HG03045 (cell line): ENCODE data around the gene CHODL.

Experiments
- ATAC-seq: cut with Tn5 transposase; IDR thresholded peaks from one replicate; pipeline ENCODE4 v1.9.1; 2021; ENCODE audit warnings: mild to moderate bottlenecking, moderate library complexity; ENCODE audit not compliant: unreplicated experiment

The CHODL gene, protein sequence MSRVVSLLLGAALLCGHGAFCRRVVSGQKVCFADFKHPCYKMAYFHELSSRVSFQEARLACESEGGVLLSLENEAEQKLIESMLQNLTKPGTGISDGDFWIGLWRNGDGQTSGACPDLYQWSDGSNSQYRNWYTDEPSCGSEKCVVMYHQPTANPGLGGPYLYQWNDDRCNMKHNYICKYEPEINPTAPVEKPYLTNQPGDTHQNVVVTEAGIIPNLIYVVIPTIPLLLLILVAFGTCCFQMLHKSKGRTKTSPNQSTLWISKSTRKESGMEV

DNA sequence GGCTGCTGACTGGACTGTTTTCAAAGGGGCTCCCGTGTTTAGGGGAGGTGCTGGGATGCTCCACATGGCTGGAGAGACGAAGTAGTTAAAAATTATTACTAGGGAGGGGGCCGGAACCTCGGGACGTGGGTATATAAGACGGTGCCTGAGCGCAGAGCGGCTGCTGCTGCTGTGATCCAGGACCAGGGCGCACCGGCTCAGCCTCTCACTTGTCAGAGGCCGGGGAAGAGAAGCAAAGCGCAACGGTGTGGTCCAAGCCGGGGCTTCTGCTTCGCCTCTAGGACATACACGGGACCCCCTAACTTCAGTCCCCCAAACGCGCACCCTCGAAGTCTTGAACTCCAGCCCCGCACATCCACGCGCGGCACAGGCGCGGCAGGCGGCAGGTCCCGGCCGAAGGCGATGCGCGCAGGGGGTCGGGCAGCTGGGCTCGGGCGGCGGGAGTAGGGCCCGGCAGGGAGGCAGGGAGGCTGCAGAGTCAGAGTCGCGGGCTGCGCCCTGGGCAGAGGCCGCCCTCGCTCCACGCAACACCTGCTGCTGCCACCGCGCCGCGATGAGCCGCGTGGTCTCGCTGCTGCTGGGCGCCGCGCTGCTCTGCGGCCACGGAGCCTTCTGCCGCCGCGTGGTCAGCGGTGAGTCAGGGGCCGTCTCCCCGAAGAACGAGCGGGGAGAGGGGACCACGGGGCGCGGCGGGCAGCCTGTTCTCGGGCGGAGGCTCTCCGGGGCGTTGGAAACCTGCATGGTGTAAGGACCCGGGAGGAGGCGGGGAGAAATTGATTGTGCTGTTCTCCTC is at the start of gene CHODL:
Gene CHODL, plus strand, starts transcription at position 163 of the 793 bp plus-strand sequence. Its CDS starts 391 bp downstream, at position 554.
- no peak for ATAC-seq

DNA sequence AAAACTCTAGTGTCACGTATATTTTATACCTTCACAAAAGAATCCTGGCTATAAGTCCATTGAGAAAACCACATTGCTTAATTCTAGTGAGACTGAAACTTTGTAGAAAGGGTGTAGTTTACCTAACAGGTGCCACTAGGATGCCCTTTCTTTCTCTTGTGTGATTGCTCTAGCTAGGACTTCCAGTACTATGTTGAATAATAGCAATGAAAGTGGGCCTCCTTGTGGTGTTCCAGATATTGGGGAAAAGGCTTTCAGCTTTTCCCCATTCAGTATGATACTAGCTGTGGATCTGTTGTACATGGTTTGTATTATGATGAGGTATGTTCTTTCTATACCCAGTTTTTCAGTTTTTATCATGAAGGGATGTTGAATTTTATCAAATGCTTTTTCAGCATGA is 39.7 kb upstream of the CHODL start:
- no peak for ATAC-seq

DNA sequence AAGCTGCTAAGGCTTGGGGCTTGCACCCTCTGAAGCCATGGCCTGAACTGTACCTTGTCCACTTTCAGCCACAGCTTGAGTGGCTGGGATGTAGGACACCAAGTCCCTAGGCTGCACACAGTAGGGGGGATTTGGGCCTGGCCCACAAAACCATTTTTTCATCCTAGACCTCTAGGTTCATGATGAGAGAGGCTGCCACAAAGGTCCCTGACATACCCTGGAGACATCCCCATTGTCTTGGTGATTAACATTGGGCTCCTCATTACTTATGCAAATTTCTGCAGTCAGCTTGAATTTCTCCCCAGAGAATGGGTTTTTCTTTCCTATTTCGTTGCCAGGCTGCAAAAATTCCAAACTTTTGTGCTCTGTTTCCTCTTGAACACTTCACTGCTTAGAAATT is 26.3 kb upstream of the CHODL start:
- ATAC-seq, result no peak

DNA sequence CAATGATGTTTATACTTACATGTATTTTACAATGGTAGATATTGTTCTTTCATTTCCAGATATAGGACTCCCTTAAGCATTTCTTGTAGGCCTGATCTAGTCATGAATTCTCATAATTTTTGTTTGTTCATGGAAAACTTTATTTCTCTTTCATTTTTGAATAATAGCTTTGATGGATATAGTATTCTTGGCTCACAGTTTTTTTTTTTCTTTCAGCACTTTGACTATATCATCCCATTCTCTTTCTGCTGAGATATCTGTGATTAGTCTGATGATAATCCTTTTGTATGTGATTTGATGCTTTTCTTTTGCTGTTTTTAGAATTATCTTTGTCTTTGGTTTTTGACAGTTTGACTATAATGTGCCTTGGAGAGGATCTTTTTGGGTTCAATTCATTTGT is 24.1 kb upstream of the CHODL start:
- ATAC-seq, result no peak

DNA sequence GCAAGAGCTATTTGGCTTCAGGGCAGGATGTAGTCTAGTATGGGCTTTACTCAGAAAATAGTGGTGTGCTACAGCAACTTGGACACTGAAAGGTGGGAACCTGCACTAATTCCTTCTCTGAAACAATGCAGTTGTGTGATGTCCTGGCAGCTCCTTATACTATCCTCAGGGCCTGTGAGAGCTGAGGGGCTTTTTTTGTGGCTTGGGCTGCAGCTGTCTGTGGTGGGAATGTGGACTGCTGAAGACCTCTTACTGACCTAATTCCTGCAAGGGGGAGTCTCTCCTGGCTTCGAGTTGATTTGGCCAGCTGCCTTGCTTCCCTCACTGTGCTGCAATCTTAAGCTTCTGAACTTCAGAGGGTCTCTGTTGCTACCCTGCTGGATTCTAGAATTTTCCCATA is 22.3 kb upstream of the CHODL start:
- ATAC-seq, result no peak

DNA sequence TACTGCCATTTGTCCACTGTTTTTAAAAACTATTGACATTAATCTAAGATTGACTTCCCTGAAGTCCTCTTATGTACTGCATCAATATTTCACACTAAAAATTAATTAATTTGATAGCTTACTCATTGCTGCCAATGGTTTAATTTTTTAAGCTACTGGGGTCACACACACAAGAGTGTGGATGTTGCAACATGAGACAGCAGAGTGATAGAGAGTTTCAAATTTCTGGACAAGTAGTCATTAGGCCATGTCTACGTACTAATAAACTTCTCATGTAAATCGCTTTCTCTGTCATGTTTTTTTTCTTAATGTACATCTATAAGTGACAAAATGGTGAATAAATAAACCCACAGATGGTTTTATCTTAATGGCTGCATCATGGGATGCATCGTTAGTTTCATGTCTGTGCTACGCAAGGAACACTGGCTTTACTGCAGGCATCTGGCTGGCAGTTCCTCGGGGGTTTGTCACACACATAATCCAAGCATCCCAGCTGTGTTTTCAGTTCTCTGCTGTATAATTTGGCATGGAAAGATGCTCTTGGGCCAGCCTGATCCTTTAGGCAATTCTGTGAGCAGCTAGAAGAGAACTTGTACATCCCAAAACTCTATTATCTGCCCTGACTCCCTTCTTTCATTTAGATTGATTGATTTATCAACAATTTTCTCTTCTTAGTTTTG is 16.4 kb upstream of the CHODL start:
- ATAC-seq, result no peak

DNA sequence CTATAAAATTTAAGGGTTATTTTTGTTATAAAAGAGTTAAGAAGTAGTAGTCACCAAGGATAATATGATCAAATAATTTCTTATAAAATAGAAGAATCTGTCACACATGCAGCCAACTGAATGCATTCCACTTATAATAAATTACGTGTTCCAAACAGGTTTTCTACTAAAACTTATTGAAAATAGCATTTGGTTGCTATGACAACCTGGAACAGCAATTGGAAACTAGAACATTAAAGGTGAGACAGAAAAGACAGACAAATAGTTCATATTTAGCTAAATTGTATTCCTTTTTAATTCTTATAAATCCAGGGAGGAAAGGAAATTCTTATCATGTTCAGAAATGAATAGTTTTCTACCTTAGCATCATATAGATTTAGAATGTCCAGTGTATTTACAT is 9.1 kb upstream of the CHODL start:
- ATAC-seq, result no peak

DNA sequence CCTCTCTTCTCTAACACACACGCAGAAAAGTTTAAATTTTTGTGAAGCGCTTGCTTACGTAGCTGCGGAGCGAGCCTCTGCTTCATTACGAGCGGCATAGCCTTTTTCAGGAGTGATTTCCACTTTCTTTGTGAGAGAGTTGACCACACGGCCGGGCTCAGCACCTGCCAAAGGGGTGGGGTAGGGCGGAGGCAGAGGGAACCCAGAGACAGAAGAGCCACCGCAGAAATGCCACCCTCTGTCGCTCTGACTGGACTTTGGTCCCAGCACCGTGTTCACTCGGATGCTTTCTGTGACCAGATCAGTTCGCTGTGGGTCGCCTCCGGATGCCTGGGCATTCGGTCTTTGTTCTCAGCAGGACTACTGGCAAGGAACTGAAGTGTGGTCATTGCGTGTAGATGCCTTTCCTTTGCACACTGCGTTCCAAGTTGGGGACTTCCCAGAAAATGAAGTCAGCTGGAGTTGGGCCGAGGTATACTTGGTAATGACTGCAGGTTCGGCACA is 883 bp downstream of the CHODL start:
- no peak for ATAC-seq

DNA sequence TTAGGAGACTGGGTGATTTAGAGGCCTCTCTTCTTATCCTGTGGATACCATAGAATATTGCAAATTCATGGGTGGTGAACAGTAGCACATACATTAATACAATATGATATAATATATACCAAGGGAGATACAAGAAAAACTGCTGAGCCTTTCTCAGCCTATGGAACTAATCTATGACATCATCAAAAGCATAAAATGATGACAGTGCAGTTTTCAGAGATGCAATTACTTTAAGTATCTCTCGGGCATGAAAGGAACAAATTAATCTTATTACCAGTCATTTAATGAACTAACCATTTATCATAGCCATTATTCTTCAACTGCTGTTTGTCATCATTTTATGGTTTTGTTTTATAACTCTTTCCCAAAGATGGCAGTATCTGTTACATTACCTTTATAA is 3.5 kb downstream of the CHODL start:
- ATAC-seq, result no peak

DNA sequence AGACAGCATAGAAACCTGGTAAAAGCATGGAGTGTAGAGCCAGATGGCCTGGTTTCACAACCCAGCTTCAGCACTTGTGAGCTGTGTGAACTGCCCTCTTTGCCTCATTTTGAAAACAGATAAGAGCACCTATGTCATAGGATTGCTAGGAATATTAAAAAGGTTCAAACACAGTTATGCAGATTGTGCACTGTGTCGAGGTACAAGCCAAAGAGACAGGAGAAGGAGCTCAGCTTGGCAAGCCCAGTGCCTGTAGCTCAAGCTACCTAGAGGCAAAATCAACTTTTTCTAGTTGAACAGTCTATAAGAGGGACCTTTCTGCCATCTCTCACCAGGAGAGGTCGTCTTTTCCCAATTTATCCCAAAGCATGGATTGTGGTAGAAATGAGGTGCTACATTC is 5.0 kb downstream of the CHODL start:
- no peak for ATAC-seq

DNA sequence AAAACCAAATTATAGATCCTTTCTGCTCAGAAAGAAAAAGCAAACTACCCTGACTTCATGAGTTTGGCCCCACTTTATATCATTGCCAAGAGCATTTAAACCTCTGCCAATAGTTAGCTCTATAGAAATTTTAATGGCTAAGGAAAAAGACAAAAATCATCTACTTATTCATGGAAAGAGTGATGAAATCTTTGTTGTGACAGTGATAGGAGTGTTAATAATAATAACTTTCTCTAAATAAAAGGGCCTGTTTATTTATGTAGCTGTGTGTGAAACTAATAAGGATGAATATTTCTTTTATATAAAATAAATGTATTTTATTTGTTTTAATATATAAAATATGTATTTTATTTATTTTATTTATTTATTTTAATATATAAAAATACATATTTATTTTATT is 6.4 kb downstream of the CHODL start:
- no peak for ATAC-seq

DNA sequence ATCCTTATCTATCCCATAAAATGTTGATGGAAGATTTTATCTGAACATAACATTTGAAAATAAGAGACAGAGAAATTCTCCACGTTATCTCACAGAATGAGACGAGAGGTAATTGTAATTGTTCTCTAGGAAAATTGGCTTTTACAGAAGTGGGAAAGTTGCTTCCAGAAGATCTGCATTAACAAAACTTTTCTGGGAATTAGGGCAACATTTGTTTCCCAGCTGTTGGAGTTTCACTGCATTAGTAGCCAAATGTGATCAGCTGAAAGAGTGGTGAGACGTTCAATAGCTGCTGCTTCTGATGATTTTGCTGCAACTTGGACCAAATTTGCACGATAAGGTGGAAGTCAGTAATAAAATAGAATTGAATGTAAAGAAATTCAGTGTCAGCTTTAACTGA is 7.6 kb downstream of the CHODL start:
- no peak for ATAC-seq

DNA sequence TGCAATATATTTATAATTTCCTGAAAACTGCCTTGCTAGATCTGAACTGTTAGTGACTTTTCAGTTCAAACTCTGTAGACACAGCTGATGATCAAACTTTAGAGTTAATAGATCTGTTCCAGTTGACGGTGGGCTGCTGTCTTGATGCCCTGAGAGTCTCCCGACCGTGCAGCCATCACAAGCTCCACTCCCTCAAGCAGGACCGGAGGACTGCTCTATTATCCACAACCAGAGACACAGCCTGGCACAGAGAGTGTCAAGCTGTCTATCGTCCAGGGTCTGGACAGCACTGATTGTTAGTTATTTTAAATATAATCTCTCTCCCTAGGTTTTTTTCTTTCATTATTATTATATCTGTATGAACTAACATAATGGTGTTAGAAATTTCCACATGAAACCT is 8.0 kb downstream of the CHODL start:
- ATAC-seq, result no peak

DNA sequence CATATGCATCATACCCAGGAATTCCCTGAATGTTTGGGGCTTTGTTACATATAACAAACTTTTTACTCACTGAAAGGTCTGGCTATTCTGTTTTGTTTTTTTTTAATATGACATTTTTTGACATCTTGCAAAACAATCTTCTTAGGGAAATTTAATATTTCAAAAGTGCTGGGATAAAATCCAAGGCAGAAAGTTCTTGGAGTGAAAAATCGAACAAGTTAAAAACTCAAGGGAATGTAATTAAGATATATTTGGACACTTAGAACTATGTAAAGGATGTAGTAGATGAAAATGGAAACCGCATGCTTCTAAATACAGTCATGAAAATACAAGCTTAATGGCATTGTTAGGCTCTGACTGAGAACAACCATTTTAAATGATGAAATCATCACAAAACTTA is 8.6 kb downstream of the CHODL start:
- ATAC-seq, result no peak

DNA sequence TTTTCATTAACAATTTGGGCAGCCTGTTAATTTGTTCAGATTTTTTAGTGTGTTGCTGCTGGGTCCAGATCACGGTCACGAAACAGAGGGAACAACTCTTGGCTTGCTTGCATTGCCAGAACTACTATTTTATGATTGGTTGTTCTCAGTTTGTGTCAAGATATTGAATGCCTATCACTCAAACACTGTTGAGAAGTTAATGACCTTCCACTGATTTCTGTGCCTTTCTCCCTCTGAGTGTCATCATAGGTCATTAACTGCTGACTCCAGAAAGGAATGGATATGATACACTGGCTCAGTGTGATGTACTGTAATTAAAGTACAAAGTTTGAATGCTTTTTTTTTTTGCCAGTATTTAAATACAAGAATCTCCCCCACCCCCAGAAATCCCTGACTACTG is 9.2 kb downstream of the CHODL start:
- no peak for ATAC-seq

DNA sequence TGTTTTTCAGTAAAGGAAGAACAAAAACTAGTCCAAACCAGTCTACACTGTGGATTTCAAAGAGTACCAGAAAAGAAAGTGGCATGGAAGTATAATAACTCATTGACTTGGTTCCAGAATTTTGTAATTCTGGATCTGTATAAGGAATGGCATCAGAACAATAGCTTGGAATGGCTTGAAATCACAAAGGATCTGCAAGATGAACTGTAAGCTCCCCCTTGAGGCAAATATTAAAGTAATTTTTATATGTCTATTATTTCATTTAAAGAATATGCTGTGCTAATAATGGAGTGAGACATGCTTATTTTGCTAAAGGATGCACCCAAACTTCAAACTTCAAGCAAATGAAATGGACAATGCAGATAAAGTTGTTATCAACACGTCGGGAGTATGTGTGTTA is 21.3 kb downstream of the CHODL start:
- ATAC-seq, result no peak

DNA sequence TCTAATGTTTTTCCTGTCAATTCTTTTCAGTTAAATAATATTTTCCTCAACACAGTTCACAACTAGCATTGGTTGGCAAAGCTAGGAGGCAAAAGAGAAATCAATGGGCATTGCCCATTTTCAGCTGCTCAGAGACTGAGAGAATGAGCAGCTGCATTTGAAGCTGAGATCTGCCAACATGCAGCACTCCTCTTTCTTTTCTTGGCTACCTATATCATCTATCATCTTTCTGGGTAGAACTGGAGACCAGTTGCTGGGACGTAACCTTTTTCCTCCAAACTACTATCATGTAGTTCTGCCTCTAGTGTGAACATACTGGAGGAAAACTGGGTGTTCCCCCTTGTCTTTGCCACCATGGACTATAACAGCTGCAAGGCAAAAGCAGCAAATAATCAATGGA is 22.9 kb downstream of the CHODL start:
- ATAC-seq, result no peak

DNA sequence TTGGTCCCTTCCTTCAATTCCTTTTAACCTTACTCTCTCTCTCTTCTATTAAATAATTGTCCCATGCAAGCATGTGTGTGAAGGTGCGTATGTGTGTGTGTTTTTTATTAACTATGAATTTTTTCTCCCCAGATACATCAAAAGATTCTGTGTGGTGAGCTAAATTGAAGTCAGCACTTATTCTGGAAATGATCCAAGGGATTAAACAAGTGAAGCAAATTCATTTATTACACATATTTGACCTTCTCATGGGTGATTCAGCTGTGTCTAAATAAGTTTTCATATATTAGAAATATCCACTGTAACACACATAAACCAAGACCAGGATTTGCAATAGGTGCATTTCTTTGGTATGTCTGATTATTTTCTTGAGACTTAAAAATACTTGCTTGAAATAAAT is 24.3 kb downstream of the CHODL start:
- ATAC-seq, result no peak

DNA sequence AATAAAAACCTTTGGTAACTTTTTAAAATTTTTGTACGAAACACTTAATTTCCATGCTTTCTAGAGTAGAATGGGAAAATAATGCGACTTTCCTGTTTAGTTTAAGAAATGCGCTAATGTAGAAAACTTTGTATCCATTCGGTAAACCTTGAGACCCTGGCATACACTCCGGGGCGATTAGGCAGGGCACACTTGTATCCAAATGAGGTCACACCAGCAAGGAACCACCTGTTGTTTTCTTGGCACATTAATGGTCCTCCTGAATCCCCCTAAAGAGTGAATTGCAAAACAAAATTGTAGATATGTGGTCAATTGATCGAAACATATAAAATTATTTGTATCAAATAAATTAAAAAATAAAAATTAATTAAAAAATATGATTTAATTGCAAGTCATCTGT is 25.2 kb downstream of the CHODL start:
- no peak for ATAC-seq

DNA sequence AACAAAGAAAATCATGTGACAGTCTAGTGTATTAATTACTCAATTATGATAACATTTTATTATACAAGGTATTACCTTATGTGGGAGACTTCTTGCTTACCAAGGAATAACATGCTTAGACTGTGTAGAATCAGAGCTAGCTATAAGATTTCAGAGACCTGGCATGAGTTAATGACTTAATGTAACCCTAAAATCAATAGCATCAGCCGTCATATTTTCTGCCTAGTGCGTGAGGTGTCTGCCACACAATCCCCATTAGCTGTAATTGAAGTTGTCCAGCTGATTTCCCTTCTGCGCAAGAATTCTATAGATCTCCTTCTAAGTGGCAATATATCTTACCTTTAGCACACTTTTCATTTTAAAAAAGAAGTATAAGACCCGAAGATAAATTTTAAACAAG is 28.8 kb downstream of the CHODL start:
- ATAC-seq, result no peak

DNA sequence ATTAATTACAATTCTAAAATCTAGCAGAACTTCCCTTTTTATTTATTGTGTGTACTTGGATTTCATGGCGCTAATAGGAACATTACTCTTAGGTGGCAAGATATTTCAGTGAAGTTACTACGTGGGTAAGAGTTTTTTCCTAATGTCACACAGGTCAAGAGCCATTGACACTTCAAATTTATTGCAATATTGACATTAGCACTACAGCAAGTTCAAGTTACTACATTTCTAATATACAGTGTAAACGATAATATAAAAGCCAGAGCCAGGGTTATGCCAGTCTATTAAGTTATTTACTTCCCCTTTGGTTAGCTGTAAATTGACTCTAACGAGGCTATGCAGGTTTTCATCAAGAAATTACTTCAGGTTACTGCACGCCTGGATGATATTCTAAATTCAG is 29.7 kb downstream of the CHODL start:
- ATAC-seq, result no peak

DNA sequence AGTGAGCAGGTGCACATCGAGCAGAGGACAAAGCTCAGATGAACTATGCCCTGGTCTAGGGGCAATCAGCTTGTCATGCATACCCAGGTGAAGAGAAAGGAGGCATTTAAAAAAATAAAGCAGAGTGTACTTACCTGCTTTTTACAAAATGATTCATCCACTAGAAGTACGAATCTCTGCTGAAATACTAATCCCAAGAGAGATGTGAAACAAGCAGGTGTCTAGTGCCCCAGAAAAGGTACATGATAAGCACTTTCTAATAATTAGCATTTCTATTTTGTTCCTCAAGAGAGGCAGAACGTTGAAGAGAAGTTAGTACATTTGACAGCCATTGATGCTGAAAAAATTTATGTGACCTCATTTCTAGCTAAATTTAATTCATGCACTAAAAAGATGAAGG is 31.1 kb downstream of the CHODL start:
- ATAC-seq, result no peak
